NCI-H1092 (cell line): Measurements from ENCODE around the gene NPPA.

Experiments
- DNase-seq: peaks from one replicate; lab custom pipeline; 2025; lab: John Stamatoyannopoulos, UW

Gene NPPA

GRCh38 chr1:11874258-11874562 is 26.6 kb upstream of the NPPA start:
- DNase-seq = no peak

- DNase-seq = no peak
Observed at GRCh38 chr1:11873395-11874257, 26.0 kb upstream of the NPPA start.

GRCh38 chr1:11872545-11872944 is 25.0 kb upstream of the NPPA start:
- no peak for DNase-seq

- DNase-seq = no peak
Observed at GRCh38 chr1:11869650-11870207, 22.1 kb upstream of the NPPA start.

- DNase-seq = no peak
Observed at GRCh38 chr1:11869104-11869503, 21.5 kb upstream of the NPPA start.

GRCh38 chr1:11868331-11868980 is 20.9 kb upstream of the NPPA start:
- DNase-seq = no peak

- DNase-seq = no peak
Observed at GRCh38 chr1:11862890-11863289, 15.3 kb upstream of the NPPA start.

GRCh38 chr1:11860587-11860986 is 13.0 kb upstream of the NPPA start:
- DNase-seq = no peak

GRCh38 chr1:11860083-11860482 is 12.5 kb upstream of the NPPA start:
- DNase-seq = no peak

GRCh38 chr1:11858968-11859871 is 11.6 kb upstream of the NPPA start:
- DNase-seq = no peak

- DNase-seq = no peak
Observed at GRCh38 chr1:11858613-11858967, 11.0 kb upstream of the NPPA start, which contains the start of gene NPPB. Gene NPPB (minus strand): TSS chr1:11858945. CDS start chr1:11858833, 112 bp downstream.

- DNase-seq = no peak
Observed at GRCh38 chr1:11858158-11858557, 10.6 kb upstream of the NPPA start.

GRCh38 chr1:11857164-11857851 is 9.7 kb upstream of the NPPA start:
- DNase-seq = no peak

- no peak for DNase-seq
Observed at GRCh38 chr1:11856698-11857097, 9.1 kb upstream of the NPPA start.

- DNase-seq = no peak
Observed at GRCh38 chr1:11855430-11855829, 7.8 kb upstream of the NPPA start.

- DNase-seq = no peak
Observed at GRCh38 chr1:11854519-11854918, 6.9 kb upstream of the NPPA start.

- no peak for DNase-seq
Observed at GRCh38 chr1:11851180-11851579, 3.6 kb upstream of the NPPA start.

GRCh38 chr1:11850156-11850555 is 2.6 kb upstream of the NPPA start:
- DNase-seq = no peak

- peak; percentile 52 for DNase-seq
Observed at GRCh38 chr1:11848373-11848700, 754 bp upstream of the NPPA start.

GRCh38 chr1:11845641-11846335 is 1.8 kb downstream of the NPPA start:
- no peak for DNase-seq
